Cerebellar nuclear complex (tissue), 1 donor: ENCODE data around the gene ZNF438.
"Not testable (repeated sequence)": the region's sequence is repeated elsewhere in the genome, so short reads cannot be mapped to it uniquely, and the experiment has no call there.

Experiments used
- DNase-seq, 2 experiments: peaks; one replicate each; lab custom pipeline; 2025; lab: John Stamatoyannopoulos, UW

ZNF438 gene

GRCh38 chr10:31042670-31043069, 11.0 kb upstream of the ZNF438 start:
- DNase-seq: no peak

DNA sequence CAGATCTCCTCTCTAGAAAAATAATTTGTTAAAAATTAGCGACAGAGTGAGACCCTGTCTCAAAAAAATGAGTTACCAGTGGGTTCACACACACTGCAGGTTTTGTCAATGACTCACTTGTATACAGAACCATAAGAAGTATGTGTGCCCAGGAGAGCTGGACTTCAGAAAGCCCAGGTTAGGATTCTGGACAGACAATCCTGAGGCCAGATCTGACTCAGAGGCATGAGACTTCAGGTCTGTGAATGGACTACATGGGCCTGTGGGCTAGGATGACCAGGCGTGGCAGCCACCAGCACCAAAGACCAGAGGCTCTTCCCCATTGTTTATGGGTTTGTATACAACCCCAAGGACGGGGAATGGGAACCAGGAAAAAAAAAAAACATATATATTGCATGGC, 9.3 kb upstream of the ZNF438 start:
- DNase-seq: no peak

GRCh38 chr10:31039006-31039405, 7.3 kb upstream of the ZNF438 start:
- DNase-seq: not testable (repeated sequence)

GRCh38 chr10:31037749-31038148, 6.1 kb upstream of the ZNF438 start:
- DNase-seq: no peak

DNA sequence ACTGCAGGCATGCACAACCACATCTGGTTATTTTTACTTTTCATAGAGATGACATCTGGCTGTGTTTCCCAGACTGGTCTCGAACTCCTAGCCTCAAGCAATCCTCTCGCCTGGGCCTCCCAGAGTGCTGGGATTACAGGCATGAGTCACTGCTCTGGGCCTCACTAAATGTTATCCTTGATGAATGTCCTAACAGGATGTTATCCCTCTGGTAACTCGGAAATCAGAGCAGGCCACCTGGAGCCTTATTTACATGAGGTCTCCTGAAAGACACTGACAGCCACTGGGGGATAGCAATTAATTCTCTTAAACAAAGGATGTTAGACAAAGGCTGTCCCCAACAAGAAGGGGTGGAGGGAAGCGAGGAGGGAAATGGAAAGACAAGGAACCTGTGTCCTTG, 4.5 kb upstream of the ZNF438 start:
- no peak for DNase-seq

- DNase-seq: no peak
Measured at GRCh38 chr10:31035266-31035798, 3.7 kb upstream of the ZNF438 start.

GRCh38 chr10:31034098-31034909, 2.6 kb upstream of the ZNF438 start:
- DNase-seq: no peak

GRCh38 chr10:31033147-31033546, 1.5 kb upstream of the ZNF438 start:
- no peak for DNase-seq

- DNase-seq: peak; percentile 85 to 91
Measured at GRCh38 chr10:31032258-31033132, 830 bp upstream of the ZNF438 start.

DNA sequence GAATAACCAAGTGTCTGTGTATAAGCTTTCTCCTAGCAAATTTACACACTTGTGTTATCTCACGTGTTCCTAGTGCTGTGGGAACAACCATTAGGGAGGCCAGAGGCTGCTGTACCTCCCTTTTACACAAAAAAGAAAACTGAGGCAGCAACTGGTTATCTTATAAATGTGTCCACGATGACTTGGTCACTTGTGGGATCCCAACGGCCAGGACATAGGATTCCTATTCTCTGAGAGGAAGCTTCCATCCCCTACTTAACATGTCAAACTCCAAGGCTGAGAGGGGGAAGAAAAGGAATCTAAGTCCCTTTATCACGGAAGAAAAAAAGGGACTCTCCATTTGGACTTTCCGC, 484 bp downstream of the ZNF438 start:
- DNase-seq: no peak

- no peak for DNase-seq
Measured at GRCh38 chr10:31030800-31031199, 865 bp downstream of the ZNF438 start.

DNA sequence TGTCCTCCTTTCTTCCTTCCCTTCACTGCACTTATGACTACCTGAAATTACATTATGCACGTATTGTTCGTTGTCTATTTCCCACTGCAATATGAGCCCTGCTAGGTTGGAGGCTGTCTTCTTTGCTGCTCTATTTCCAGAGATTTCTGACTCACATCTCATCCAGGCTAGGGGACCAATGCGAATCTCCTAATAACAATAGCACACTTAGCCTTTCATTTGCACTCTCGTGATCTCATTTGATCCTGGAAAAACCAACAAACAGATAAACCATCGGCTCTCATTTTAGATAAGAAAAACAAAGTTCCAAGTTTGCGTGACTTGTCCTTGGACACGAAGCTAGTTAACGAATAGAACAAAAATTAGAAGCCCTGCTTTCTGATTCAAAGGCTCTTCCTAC, 1.4 kb downstream of the ZNF438 start:
- DNase-seq: no peak

DNA sequence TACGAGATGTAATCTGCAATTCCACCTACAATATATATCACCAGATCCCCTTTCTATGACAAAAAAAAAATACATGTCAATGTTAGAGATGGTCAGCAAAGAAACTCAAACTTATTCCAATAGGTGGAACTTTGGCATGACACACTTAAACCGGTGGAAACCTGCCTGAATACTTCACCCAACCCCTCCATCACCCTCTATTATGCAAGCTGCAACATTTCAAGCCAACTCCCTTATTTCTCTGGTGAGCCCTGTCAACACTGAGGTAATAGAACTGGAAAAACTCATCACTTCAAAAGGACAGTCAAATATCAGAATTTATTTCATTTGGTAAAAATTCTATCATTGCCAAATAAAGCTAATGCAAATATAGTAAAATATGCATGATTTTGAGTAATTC, 3.6 kb downstream of the ZNF438 start:
- DNase-seq: no peak

- not testable (repeated sequence) for DNase-seq
Measured at GRCh38 chr10:31026279-31026678, 5.4 kb downstream of the ZNF438 start.

DNA sequence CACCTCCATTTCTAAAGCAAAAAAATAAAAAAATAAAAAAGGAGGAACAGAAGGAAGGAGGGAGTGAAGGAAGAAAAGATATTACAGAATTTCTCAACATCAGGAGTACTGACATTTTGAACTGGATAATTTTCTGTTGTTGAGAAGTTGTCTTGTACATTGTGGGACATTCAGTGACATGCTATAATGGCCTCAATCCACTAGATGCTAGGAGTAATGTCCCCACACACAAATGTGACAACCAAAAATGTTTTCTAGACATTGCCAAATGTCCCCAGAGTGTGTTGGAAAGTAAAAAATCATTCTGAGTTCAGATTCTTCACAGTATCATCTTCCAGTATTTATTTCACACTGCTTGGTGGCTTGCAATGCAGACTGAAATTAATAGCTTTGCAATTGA, 6.5 kb downstream of the ZNF438 start:
- no peak for DNase-seq

- no peak for DNase-seq
Measured at GRCh38 chr10:31023558-31023957, 8.1 kb downstream of the ZNF438 start.

- DNase-seq: no peak
Measured at GRCh38 chr10:31020209-31020608, 11.5 kb downstream of the ZNF438 start.

DNA sequence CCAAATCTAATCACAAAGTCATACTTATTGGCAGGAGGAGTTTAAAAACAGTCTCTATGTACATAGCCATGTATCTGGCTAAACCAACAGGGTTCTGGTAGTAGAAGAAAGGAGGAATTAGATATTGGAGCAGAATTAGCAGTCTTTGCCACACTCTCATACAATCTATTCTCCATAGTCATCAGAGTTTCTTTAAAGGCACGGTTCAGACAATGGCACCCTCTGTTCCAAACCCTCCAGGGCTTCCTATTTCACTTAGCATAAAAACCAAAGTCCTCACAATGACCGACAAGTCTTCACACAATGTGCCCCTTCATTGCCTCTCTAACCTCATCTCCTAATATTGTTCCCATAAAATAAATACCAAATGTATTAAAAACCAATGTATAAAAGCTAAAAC, 12.7 kb downstream of the ZNF438 start:
- DNase-seq: no peak

GRCh38 chr10:31018356-31018750, 13.3 kb downstream of the ZNF438 start:
- no peak for DNase-seq

DNA sequence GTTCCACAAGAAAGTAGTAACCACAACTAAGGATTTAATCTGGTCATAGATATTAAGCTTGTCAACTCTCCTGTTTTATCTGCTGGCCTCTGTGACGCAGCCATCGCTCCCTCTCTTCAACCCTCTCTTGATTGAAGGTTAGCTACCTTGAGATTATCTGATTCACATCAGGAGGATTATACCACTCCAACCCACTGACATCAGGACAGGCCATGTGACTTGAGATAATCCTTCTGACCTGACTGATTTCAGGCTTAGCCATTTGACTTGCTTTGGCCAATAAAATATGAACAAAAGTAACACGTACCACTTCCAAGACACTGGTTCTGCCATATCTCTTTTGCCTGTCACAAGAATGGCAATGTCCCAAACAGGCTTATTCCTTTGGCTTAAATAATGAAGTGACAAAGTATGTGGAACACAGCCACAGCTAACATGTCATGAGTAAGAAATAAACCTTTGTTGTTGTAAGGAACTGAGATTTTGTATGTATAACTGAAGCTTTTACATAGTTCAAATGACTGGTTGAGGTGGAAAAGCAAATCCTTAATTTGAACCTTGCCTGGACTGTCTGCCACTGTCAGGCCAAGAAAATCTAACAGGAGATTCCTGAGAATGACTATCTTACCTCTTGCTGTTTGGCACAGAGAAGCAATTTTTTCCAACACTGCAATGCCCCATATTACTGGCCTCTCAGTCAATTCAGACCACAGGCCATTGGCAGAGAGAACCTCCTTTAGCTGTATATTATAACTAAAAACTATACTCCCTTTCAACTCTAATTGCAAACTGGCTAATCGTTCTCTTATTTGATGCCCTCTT, 13.9 kb downstream of the ZNF438 start:
- DNase-seq: no peak

DNA sequence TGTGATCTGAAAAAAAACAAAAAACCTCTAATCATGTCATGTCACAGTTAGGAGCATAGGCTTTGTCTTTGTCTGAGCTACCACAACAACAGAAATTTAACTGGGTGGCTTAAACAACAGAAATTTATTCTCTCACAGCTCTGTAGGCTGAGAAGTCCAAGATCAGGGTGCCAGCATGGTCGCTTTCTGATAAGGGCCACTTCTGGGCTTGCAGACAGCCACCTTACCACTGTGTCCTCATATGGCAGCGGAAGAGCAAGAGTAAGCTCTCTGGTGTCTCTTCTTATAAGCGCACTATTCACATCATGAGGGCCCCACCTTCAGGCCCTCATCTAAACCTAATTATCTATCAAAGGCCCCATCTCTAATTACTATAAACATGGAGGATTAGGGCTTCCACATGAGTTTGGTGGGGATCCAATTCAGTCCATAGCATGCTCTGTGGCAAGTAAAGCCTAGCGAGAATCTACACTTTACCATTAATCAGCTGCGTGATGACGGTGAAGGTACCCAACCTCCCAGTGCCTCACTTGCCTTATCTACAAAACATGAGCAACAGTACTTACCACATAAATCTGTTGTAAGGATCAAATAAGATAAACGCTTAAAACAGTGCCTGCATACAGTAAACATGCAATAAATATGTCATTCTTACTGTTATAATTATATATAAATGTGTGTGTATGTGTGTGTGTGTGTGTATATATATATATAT, 17.3 kb downstream of the ZNF438 start:
- DNase-seq: no peak
